ENCODE measurements around the gene TEP1.
"Not testable (repeated sequence)": the region's sequence is repeated elsewhere in the genome, so short reads cannot be mapped to it uniquely, and the experiment has no call there.

TEP1 gene

DNA sequence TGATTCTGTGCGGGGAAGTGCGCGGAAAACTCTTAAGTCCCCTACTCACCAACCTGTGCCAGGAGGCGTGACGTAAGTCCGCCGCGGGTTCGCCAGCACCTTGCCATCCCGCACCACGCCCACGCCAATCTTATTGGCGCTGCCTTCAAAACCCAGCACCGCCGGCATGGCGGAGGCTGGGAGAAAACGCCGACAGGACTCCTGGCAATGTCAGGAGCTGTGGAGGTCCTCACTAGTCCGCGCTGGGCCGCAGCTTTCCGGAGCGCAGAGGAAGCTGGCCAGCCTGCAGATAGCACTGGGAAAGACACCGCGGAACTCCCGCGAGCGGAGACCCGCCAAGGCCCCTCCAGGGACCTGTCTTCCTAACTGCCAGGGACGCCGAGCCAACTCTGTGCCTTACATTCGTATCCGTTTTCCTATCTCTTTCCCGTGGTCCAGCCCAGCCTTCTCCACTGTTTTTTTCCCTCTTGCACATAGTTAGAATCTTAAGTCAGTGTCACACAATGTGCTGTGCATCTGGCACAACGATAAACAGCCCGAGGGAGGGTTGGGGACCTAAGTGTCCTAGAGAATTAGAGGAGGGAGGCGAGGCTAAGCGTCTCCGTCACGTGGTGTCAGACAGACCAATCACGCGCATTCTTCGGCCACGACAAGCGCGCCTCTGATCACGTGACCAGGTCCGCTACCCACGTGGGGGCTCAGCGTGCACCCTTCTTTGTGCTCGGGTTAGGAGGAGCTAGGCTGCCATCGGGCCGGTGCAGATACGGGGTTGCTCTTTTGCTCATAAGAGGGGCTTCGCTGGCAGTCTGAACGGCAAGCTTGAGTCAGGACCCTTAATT is 41.4 kb upstream of the TEP1 start, which contains the start of the genes APEX1 and OSGEP:
Gene APEX1, plus strand, starts transcription at position 711 of the 839 bp plus-strand sequence. CDS start 420 bp downstream, outside the sequence.
Gene OSGEP, minus strand, starts transcription at position 297 of the 839 bp plus-strand sequence. Its CDS starts 129 bp downstream, at position 168.
- H3K9ac ChIP-seq, result peak within 1 kb of the TSS; percentile 91 to 98 (median 93)
- peaks cover 66 to 78% (median 71%) of the 10 kb centered on the region in 11 experiments for H3K36me3 ChIP-seq
- no peak for TF ChIP-seq Cebpa-rat (IDR thresholded peaks at IDR 0.05)
- peaks cover 0 to 40% (median 20%) of the 10 kb centered on the region in 11 experiments; a peak in 15 of 22 replicates for H4K20me1 ChIP-seq
- peak within 1 kb of the TSS; percentile 76 to 99 (median 84) for H3K4me3 ChIP-seq
- H3K9me3 ChIP-seq (replicated peaks in 1 of 11), result no peaks in the 10 kb centered on the region
- peaks cover 48 to 59% (median 53%) of the 10 kb centered on the region in 10 experiments for H3K4me1 ChIP-seq
- H3K4me2 ChIP-seq, result peak within 1 kb of the TSS; percentile 91 to 98 (median 94)
- peak within 1 kb of the TSS; percentile 90 to 97 (median 95) for H3K27ac ChIP-seq
- no peaks in the 10 kb centered on the region for H3K27me3 ChIP-seq

DNA sequence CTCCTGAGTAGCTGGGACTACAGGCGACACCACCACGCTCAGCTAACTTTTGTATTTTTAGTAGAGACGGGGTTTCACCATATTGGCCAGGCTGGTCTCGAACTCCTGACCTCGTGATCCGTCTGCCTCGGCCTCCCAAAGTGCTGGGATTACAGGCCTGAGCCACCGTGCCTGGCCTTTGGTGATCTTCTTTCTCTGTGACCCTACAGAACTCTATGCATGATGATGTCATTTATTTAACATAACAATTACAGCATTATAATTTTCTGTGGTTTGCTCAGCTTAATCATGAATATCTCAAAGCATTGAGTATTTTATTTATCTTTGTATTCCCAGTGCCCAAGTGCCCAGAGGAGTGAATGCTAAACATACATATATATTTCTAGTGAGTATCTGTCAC is 39.5 kb upstream of the TEP1 start:
- Histone ChIP-seq H3K27ac (peak overlapping the region in 1 of 11 experiments; percentile 96; a peak in 3 of 22 replicates), H3K4me2 (peak overlapping the region; percentile 88 to 98 (median 93))

DNA sequence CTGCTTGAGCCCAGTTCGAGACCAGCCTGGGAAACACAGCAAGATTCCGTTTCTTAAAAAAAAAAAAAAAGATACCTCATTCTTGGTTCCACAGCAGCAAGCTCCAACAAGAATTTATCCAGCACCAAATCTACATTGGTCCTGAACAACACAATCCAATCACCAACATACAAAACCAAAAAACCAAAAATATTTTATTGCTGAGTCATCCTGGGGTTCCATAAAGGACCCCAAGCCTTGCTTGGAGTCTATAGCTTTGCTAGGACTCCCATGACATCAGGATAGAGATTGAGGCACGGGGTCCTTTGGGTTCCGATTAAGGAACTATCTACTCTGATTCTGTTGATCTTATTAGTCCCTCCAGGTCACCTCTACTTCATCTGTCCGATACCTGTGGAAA is 33.6 kb upstream of the TEP1 start:
- peaks cover 0 to 16% (median 7%) of the 10 kb centered on the region in 11 experiments; a peak in 14 of 22 replicates for H3K9me3 ChIP-seq (replicated peaks in 1 of 11)
- H3K36me3 ChIP-seq, result peaks cover 66 to 96% (median 92%) of the 10 kb centered on the region in 11 experiments
- H3K4me1 ChIP-seq, result peaks cover 42 to 57% (median 46%) of the 10 kb centered on the region in 10 experiments
- no peak overlapping the region for H3K9ac ChIP-seq
- H4K20me1 ChIP-seq, result no peaks in the 10 kb centered on the region
- no peak overlapping the region for H3K4me3 ChIP-seq
- no peak for TF ChIP-seq Cebpa-rat (IDR thresholded peaks at IDR 0.05)
- H3K4me2 ChIP-seq, result peak overlapping the region in 3 of 11 experiments; percentile 52 to 58 (median 56); a peak in 2 of 22 replicates
- peak overlapping the region in 4 of 11 experiments; percentile 12 to 49 (median 24); a peak in 4 of 22 replicates for H3K27ac ChIP-seq
- no peaks in the 10 kb centered on the region for H3K27me3 ChIP-seq

More for the DNA sequence above, 39.5 kb upstream of the TEP1 start:
- H3K36me3 ChIP-seq, result peaks cover 66 to 78% (median 71%) of the 10 kb centered on the region in 11 experiments
- not testable (repeated sequence) for H3K27me3 ChIP-seq; H3K9me3 ChIP-seq (replicated peaks in 1 of 11)
- H3K4me3 ChIP-seq, result peak overlapping the region in 5 of 10 experiments; percentile 81 to 95 (median 86); a peak in 6 of 20 replicates
- H4K20me1 ChIP-seq, result peaks cover 0 to 21% (median 12%) of the 10 kb centered on the region in 11 experiments; a peak in 12 of 22 replicates
- peaks cover 42 to 59% (median 49%) of the 10 kb centered on the region in 10 experiments for H3K4me1 ChIP-seq
- H3K9ac ChIP-seq, result peak overlapping the region in 6 of 11 experiments; percentile 11 to 95 (median 92); a peak in 4 of 22 replicates

DNA sequence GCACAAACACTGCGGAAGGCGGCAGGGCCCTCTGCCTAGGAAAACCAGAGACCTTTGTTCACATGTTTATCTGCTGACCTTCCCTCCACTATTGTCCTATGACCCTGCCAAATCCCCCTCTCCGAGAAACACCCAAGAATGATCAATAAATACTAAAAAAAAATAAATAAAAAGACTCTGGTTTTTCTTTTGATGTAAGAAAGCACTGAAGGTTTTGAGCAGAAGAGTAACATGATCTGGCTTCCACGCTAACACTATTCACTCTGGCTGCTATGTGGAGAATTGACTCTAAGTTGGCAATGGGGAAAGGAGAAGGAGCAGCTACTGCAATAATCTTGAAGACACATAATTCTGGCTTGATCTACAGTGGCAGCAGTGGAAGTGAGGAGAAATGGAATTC is 30.3 kb upstream of the TEP1 start:
- peaks cover 34 to 65% (median 60%) of the 10 kb centered on the region in 11 experiments for H3K36me3 ChIP-seq
- not testable (repeated sequence) for H4K20me1 ChIP-seq, H3K4me3 ChIP-seq, H3K27ac ChIP-seq, H3K27me3 ChIP-seq, H3K9ac ChIP-seq
- peaks cover 60 to 83% (median 65%) of the 10 kb centered on the region in 10 experiments for H3K4me1 ChIP-seq
- H3K9me3 ChIP-seq (replicated peaks in 1 of 11), result peaks cover 0 to 16% (median 7%) of the 10 kb centered on the region in 11 experiments; a peak in 15 of 22 replicates
- 0 out of 22 replicates have a peak overlapping the region, but pooled peaks of 1 of the 11 experiments have one; percentile 69 for H3K4me2 ChIP-seq

DNA sequence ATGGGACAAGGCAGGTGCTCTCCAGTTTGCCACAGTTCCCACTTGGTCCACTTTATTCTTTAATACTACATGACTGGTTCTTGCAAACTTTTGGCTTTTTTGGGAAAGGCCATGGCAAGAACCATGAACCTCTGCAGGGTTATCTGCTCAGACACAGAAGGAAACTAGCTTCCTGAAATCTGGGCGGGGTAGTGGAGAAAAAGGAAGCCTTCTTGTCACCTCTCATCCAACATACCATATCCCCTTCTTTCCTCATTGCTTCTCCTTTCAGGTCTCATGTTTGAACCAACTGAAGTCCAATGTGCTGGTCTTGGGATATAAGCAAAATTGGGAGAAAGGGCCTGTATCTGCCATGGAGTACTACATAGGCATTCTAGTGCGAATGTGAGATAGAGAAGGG is 28.2 kb upstream of the TEP1 start:
- Histone ChIP-seq H3K9me3 (replicated peaks in 1 of 11) (peaks cover 0 to 24% (median 11%) of the 10 kb centered on the region in 11 experiments; a peak in 16 of 22 replicates), H3K4me3 (no peak overlapping the region; a peak in 1 of 20 replicates), H3K4me2 (peak overlapping the region; percentile 56 to 82 (median 72)), H3K36me3 (peaks cover 12 to 43% (median 38%) of the 10 kb centered on the region in 11 experiments), H4K20me1 (no peaks in the 10 kb centered on the region), H3K27me3 (no peaks in the 10 kb centered on the region), H3K9ac (no peak overlapping the region), H3K4me1 (peaks cover 61 to 83% (median 67%) of the 10 kb centered on the region in 10 experiments), H3K27ac (peak overlapping the region in 2 of 11 experiments; percentile 1 to 16; a peak in 1 of 22 replicates)
- TF ChIP-seq Cebpa-rat (IDR thresholded peaks at IDR 0.05), result no peak

DNA sequence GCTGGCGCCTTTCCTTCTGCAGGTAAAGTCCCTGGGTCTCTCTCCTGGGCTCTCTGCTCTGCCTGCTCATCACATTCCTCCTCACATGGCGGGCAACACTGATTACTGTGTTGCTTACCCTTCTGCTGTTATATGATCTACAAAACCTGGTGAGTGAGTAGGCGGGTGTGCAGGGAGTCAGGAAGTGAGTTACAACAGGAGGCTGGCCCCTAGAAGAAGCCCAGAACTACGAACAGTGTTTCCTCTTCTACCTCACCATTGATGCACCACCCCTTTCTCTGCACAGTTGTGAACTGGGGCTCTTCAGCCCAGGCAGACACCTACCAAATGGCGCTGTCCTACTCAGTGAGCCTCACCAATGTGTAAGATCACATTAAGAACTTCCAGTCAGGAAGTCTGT is 27.6 kb upstream of the TEP1 start:
- H3K9ac ChIP-seq, result no peak overlapping the region
- peak overlapping the region in 3 of 11 experiments; percentile 0 to 16 (median 1); a peak in 2 of 22 replicates for H3K27ac ChIP-seq
- no peaks in the 10 kb centered on the region for H4K20me1 ChIP-seq
- H3K4me1 ChIP-seq, result peaks cover 63 to 83% (median 67%) of the 10 kb centered on the region in 10 experiments
- peaks cover 6 to 37% (median 32%) of the 10 kb centered on the region in 11 experiments for H3K36me3 ChIP-seq
- peaks cover 0 to 24% (median 11%) of the 10 kb centered on the region in 11 experiments; a peak in 16 of 22 replicates for H3K9me3 ChIP-seq (replicated peaks in 1 of 11)
- peak overlapping the region; percentile 56 to 82 (median 72) for H3K4me2 ChIP-seq
- no peak overlapping the region; a peak in 1 of 20 replicates for H3K4me3 ChIP-seq
- TF ChIP-seq Cebpa-rat (IDR thresholded peaks at IDR 0.05), result no peak
- no peaks in the 10 kb centered on the region for H3K27me3 ChIP-seq

DNA sequence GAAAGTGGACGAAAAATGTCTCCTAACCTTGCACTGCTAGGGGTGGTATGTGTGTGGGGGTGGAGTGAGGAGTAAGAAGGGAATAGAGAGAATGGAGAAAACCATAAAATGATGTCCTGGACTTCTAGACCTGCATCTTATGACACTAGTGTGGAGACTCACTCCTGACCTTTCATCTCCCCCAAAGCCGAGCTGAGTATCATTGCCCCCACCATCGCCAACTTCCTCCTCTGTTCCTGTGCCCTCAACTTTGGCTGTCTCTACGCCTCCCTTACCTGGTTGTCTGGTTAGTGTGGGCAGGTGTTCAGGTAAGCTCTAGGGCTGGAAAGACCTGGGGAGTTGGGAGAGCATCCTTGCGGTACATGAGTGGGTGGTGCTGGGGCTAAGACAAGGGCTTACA is 27.2 kb upstream of the TEP1 start:
- peak overlapping the region; percentile 56 to 82 (median 72) for H3K4me2 ChIP-seq
- peak overlapping the region in 1 of 11 experiments; percentile 1; a peak in 1 of 22 replicates for H3K27ac ChIP-seq
- peaks cover 0 to 24% (median 11%) of the 10 kb centered on the region in 11 experiments; a peak in 16 of 22 replicates for H3K9me3 ChIP-seq (replicated peaks in 1 of 11)
- peaks cover 63 to 83% (median 67%) of the 10 kb centered on the region in 10 experiments for H3K4me1 ChIP-seq
- no peak overlapping the region for H3K9ac ChIP-seq
- H4K20me1 ChIP-seq, result no peaks in the 10 kb centered on the region
- TF ChIP-seq Cebpa-rat (IDR thresholded peaks at IDR 0.05), result no peak
- no peak overlapping the region for H3K4me3 ChIP-seq
- H3K36me3 ChIP-seq, result peaks cover 2 to 33% (median 28%) of the 10 kb centered on the region in 11 experiments
- no peaks in the 10 kb centered on the region for H3K27me3 ChIP-seq

DNA sequence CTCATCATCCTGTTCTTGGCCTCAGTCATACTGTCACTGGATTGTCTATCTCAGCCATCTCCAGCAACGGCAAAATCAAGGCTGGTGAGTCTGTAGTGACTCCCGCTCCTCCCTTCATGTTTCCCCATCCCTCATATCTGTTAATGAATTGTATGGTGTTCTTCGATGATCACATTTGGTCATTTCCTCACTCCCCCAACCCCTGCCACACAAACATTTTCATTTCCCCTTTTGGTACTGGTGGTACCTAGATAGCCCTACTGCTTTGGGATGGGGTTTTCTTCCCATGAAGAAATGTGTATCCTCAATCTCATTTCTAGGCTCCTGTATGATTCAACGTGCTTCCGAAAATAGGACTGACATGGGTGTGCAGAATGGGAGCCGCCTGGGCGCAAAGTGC is 25.4 kb upstream of the TEP1 start:
- no peaks in the 10 kb centered on the region for H4K20me1 ChIP-seq
- TF ChIP-seq Cebpa-rat (IDR thresholded peaks at IDR 0.05), result no peak
- 0 out of 20 replicates have a peak overlapping the region, but pooled peaks of 1 of the 10 experiments have one; percentile 22 for H3K4me3 ChIP-seq
- H3K4me2 ChIP-seq, result peak overlapping the region; percentile 49 to 98 (median 60)
- no peaks in the 10 kb centered on the region for H3K27me3 ChIP-seq
- H3K9me3 ChIP-seq (replicated peaks in 1 of 11), result peaks cover 0 to 24% (median 7%) of the 10 kb centered on the region in 11 experiments; a peak in 16 of 22 replicates
- no peak overlapping the region for H3K9ac ChIP-seq
- H3K4me1 ChIP-seq, result peaks cover 77 to 92% (median 81%) of the 10 kb centered on the region in 10 experiments
- H3K27ac ChIP-seq, result peak overlapping the region in 3 of 11 experiments; percentile 3 to 38 (median 34); a peak in 3 of 22 replicates
- H3K36me3 ChIP-seq, result peaks cover 0 to 15% (median 10%) of the 10 kb centered on the region in 11 experiments; a peak in 18 of 22 replicates
